GM20431 (cell line): ENCODE results near the gene GFY.

ENCODE experiments used
- in situ Hi-C: fragments of 300-500 bp; cut with MseI, MboI; formaldehyde crosslinking; loops from one replicate; pipeline ENCODE4 v1.15.0; 2020; ENCODE audit warnings: low sequenced_read_pairs; ENCODE audit not compliant: unreplicated experiment

Gene GFY

DNA sequence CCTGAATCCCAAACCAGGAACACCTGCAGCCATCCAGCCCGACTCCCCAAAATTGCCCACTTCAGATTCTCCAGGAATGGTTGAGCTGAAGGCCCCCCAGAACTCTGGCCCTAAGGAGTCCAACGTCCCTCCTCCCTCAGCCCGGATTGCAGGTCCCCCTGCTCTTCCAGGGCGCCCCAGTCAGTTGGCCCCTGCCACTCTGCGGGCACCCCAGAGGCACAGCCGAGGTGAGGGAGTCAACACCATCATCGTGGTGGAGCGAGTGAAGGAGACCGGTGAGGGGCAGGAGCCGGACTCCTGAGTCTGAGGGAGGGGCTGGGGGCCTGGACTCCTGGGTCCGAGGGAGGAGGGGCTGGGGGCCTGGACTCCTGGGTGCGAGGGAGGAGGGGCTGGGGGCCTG, 2.2 kb downstream of the GFY start:
- in situ Hi-C loops = no loop called here

DNA sequence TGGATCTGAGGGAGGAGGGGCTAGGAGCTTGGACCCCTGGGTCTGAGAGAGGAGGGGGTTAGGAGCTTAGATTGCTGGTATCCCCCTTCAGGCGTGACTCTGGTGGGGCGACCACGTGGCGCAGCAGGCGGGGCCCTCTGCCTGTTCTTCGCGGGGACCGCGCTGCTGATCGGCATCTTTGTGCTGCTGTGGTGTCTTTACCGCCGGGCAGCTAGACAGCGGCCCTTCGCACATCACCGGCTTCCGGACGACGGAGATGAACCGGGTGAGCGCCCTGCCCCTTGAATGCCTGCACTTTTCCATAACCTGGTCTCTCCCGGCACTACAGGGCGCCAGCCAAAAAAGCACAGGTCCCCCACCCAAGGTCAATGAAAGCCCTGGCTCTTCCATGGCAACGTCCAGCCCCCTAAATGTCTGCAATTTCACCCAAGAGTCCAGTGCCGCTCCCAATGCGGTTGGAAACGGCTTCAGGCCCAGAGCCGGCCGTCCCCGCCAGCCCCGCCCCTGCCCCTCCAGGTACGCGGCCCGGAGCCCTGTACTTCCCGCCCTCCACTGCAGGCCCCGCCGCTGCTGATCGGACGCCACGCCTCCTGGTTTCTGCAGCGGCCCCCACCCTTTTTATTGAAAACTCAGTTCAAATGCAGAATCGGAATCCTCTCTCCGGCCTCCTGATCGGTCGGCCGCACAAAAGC, 2.8 kb downstream of the GFY start:
- in situ Hi-C loops = no loop called here

DNA sequence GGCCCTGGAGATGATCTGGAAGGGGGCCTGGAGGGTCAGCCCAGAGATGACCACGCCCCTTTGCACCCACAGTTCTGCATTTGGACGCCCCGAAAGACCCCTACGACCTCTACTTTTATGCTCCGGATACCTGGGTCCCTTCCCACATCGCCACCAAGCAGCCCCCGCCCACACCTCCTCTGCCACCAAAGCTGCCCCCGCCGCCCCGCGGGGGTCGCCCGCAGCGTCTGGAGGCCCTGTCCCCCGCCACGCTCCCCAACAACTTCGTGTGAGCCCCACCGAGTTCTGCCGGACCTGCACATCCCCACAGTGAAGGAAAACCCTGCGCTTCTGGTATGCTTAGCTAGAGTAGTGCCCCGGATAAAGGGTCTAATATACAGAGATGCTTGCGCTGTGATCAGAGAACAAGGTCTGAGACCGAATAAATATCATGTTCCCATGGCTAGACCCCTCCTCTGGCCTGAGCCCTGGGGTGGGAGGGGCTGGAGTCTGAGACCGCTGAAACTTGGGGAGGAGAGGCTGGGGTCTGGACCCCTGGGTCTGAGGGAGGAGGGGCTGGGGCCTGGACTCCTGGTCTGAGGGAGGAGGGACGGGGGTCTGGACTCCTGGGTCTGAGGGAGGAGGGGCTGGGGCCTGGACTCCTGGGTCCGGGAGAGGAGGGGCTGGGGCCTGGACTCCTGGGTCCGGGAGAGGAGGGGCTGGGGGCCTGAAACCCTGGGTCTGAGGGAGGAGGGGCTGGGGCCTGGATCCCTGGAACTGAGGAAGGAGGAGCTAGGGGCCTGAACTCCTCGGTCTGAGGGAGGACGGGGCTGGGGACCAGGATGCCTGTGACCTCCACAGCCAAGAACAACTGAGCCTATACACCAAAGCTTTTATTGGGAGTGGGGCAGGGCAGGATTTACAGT, 3.6 kb downstream of the GFY start:
- in situ Hi-C loops = no loop called here

DNA sequence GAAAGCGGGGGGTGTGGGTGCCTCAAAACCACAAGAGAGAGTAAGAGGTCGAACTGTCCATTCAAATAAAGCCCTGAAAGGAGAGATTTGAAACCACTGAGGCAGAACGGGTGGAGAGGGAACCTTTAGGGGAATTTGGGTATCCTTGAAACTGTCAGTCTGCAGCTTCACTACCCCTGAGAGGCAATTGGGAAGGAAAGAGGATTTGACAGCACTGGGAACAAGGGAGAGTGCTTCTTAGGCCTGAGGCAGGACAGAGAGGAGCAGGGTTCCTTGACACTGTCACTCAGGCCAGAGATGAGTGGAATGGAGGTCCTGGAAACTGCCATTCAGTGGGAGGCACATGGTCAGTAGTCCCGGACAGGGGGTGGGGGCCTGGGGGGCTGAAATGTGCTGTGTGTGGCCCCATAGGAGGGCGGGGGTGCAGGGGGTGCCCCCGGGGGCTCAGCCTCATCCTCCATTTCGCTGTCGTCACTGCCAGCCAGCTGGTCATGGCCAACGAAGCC, 5.0 kb downstream of the GFY start:
- in situ Hi-C loops = no loop called here

DNA sequence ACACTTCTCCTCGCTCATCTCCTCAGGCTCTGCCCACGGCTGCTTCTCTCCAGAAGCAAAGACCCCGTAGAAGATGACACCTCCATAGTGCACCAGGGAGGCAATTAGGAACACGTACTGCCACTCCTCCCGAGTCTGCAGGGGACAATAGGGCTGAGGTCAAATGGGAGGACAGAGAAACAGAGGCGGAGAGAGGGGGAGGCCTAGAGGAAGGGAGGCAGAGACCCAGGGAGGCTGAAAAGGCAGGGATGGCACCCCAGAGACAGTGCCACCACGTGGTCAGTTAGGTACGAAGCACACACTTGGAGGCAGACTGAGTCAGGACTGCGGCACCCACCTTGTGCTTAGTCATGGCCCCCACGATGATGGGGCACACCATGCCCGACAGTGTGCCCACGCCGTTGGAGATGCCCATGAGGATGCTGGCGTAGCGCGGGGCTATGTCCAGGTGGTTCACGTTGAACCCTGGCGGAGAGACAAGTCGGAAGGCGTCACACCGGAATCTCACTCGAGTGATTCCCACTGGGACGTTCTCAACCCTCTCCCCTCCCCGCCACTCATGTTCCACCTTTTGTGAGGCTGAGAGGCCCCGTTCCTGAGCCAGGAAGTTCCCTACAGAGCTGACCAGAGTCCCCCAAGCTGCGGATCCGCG, 5.6 kb downstream of the GFY start:
- in situ Hi-C loops = no loop called here

DNA sequence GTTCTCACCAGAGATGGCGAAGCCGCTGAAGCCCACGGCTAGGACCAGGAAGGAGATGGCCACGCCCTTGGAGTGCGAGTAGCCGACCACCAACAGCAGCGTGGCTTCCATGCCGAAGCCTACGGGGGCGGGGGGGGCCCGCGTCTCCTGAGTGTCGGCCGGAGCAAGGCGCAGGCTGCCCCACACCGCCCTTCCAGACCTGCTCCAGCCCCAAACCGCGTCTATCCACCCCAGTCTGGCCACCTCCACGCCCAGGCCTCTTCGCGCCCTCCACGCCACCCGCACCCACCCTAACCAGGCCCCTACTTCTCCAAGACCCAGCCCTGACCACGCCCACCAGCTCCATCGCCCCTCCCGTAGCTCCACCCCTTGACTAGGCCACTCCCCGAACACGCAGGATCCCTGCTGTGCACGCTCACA, 6.2 kb downstream of the GFY start:
- in situ Hi-C loops = no loop called here

DNA sequence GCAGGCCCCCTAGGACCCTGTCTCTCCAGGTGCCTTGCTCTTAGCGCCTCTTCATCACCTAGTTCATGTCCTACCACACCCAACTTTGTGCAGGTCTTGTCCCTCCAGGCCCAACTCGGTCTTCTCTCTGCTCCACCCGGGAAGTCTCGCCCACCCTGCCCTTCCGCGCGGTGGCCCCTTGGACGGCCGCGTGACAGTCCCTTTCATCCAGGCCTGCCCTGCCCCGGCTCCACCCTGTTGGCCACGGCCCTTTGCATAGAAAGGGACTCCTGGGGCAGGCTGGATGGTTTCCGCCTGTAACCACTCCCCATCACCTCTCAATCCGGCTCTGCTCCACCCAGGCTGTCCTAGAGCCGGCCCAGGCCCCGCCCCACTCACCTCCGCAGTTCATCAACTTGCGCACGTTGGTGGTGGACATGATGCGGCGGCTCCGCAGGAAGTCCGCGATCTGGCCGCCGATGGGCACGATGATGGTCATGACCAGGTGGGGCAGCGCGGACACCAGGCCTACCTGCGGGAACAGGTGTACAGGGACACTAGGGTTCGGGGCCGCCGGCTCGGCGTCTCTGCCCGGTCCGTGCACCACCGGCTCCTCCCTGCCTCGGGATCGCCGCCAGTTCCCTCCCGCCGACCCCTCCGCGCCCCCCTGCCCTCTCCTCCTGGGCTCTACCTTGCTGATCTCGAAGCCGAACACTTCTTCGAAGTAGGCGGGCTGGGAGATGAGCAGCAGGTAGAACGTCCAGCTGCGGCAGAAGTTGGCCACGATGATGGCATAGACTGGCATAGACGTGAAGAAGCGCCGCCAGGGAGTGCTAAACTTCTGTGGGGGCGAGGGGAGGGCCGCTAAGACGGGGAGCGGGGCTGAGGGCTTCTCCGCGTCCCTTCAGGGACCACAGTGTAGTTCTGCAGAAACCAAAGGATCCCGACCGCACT, 7.2 kb downstream of the GFY start:
- in situ Hi-C loops = no loop called here

DNA sequence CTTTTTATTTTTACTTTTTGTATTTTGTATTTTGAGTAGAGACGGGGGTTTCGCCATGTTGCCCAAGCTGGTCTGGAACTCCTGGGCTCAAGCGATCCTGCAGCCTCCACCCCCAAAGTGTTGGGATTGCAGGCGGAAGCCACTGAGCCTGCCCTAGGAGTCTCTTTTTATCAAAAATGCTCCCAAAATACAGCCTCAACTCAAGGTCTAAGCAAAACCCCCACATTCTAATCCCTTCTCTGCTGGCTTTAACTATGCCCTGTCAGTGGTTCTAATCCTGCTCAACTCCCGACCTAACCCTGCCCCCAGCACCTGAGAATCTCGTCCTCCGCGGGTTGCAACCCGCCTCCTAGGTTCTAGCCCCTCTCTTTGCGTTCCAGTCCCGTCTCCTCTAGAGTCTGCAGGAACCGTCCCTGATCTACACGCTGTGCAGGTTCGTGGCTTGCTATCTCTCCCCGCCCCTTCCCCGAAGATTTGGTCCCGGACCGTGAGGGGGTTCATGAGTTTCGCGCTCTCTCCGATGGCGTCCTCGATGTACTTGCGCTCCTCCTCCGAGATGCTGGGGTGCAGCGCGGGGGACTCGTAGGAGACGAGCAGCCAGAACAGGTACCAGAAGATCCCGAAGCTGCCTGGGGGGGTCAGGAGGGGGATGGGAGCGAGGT, 8.2 kb downstream of the GFY start:
- in situ Hi-C loops = no loop called here

DNA sequence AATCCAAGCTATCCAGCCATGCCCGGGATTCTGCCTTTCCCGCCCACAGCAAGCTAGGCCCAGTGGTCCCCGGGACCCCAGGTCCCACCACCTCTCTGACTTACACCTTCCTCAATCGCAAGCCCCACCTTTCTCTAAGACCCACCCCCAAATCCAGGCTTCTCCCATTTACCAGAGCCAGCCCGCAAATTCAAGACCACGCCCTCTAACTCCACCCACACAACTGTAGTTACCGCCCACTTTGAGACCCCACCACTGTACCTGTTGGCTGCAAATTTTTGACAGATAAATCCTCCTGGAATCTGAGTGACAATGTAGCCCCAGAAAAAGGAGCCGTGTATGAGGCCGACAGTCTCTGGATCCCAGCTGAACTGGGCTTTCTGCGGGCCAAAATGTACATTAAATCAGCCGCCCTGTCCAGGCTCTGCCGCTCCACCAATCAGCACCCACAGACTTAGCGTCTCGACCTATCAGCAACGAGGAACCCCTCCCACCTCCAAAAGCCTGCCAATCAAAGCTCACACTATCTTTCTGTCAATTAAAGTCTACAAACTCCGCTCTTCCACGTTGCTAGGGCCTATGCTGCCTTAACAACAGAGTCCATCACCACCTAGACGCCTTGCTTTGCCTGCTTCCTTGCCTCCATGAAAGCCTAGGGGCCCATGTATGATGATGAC, 9.9 kb downstream of the GFY start:
- in situ Hi-C loops = no loop called here

DNA sequence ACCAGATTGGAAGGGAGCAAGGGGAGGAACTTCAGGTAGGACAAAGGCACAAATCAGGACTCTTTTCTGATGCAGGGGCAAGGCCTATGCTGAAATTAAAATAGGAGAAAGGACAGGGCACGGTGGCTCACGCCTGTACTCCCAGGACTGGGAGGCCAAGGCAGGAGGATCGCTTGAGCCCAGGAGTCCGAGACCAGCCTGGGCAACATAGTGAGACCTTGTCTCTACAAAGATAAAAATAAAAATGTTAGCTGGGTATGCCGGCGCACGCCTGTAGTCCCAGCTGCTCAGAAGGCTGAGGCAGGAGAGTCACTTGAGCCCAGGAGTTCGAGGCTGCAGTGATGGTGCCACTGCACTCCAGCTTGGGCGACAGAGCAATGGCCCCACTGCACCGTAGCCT, 10.5 kb downstream of the GFY start:
- in situ Hi-C loops = no loop called here

DNA sequence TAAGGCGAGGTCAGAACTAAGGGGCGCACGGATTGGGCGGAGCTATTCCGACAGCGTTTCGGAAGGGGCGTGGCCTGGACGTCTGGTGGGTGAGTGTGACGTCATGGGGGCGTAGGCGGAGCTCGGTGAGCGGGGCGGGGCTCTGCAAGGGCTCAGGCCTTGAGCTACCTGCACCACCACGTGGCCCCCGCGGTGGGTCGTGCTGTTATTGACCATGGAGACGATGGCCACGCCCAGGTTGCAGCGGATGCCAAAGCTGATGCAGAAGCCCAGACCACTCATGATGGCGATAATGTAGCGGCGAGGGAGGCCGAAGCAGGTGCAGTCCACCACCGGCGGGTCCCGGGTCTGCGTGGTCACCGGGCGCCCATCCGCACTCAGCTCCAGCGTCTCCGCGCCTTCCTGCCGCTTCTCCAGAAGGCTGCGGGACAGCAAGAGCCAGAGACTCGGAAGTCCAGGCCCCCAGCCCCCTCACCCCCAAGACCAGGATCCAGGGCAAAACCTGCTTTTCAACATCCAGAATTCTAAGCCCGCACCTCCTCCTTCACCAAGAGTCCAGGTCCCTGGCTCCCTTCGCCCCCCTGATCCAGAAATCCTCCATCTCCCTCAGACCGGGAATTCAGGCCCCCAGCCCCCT, 11.3 kb downstream of the GFY start:
- in situ Hi-C loops = no loop called here

DNA sequence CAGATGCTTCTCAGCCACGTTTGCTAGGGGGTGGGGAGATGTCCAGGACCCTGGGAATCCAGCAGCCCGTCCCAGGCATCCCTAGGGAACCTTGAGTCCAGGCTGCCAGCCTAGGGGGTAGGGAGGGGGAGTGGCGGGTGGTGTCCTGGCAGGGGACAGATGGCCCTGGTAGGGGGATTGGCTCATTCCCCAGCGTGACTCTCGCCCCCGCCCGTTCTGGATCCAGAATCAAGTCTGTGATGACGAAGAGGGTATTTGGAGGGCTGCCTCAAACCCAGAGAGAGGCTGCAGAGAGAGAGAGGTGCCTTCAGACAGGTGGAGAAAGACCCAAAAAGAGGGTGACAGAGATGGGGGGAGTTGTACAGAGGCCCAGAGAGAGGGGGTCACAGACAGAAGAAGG, 12.0 kb downstream of the GFY start:
- in situ Hi-C loops = no loop called here

DNA sequence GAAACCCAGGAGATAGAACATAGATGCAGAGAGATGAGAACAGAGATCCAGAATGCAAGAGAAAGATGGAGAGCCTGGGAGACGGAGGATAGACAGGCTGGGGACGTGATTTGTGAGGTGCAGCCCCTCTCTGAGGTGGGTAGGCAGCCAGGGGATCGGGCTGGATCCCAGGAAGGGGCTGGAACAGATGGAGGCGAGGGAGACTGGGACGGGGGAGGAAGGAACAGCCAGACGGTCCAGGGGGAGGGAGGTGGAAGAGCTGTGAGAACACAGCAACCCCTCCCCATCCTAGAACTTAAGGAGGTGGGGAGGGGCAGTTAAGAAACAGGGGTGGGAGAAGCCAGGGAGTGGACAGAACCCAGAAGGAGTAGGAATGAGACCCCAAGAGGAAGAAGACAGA, 13.1 kb downstream of the GFY start:
- in situ Hi-C loops = no loop called here

DNA sequence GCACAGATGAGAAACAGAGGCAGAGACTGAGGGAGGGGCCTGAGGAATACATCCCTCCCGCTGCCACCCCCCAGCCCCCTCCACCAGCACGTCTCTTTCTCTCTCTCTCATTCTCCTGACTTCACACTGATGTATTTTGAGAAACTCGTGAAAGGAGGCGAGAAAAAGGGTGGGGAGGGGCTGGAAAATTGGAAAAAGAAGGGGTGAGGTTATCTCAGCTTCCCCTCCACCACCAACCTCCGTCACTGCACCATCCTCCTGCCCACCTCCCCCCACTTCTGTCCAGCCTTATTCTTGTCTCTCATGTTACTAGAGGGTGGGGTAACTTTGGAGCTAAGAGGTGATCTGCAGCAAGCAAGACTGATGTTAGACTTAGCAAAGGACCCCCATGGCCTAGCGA, 14.6 kb downstream of the GFY start:
- in situ Hi-C loops = no loop called here

DNA sequence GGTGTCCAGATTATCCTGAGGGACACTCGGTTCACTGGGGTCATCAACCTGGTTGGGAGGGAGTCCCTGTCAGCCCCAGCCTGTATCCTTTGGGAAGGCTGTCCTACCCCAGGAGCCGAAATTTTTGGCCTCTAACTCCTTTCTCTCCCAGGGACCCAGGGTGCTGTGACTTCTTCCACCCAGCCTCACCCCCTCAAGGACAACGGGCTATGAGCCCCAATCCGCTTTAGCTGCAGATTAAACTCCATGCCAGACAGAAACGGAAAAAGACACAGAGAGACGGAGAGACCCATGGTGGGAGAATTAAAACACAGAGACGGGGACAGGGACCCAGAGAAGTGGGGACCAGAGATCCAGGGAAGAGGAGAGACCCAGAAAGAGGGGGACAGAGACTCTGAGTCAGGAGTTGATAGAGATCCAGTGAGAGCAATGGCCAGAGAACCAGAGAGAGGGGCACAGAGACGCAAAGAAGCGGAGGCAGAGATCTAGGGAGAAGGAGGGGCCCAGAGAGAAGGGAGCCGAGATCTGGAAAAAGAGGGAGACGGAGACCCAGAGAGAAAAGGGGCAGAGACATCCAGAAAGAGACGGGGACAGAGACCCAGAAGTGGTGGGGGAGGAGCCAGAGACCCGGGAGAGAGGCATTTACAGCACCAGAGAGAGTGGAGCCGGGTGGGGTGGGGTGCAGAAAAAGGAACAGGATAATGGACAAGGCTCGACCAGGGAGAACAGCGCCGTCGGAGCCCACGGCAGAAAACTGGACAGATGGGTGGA, 15.4 kb downstream of the GFY start:
- in situ Hi-C loops = no loop called here

DNA sequence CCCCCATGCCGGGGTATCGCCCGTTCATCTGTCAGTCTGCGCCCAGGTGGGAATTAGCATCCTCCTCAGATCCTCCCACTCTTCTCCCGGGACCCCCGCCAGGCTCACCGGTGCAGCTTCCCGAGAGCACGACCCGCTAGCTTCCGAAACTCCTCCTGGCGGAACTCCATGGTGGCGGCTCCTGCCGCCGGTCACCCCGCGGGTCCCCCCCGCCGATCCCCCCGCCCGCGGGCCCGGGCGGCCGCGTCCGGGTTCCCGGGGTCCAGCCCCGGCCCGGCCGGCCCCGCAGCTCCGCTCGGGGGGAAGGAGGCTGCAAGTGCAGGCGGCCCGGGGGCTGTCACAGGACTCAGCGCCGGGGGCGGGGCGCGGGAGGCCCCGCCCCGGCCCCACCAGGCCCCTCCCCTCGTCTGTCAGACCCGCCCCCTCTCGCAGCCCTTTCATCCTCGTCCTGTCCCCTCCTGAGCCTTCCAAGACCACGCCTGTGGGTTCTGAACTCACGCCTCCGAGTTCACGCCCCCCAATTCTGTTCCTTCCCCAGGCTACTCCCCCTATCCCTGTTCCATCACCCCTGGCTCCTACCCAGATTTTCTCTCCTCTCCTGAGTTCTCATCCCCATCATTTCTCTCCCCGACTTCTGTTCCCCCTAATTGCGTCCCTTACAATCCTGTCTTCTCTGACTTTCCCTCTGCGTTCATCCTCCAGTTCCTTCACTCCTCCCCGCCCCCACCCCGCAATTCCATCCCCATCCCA, 16.2 kb downstream of the GFY start, which contains the start of gene SLC17A7:
Gene SLC17A7 (minus strand): TSS at position 318 of the 750 bp plus-strand sequence. CDS start 148 bp downstream, at position 170.
- in situ Hi-C loops = no loop called here

DNA sequence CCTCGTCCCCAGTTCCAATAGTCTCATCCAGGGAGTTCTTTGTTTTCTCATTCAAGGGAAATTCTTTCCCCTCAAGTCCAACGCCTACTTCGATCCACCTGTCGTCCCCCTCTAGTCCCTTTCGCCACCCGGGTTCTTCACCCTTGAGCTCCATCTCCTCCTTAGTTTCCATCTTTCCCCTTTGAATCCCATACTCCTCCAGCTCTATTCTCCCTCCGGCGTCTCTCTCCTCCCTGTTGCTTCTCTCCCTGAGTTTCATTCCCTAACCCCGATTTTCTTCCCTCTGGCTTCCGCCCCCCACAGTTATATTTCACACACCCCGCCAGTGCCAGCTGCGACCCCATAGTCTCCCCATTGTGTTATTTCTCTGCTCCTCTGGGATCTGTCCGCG, 16.8 kb downstream of the GFY start:
- in situ Hi-C loops = no loop called here
